Ishikawa (cell line): ENCODE data around the gene ATG7.

Experiments
- CEBPB ChIP-seq: IDR thresholded peaks from 2 replicates; pipeline ENCODE4 v1.6.1; 2012
- CREB1 ChIP-seq: IDR thresholded peaks from 2 replicates; pipeline ENCODE4 v1.6.1; 2012; ENCODE audit warnings: low read depth
- EGR1 ChIP-seq: IDR thresholded peaks from 2 replicates; pipeline ENCODE4 v1.6.1; 2012
- EP300 ChIP-seq: IDR thresholded peaks from 2 replicates; pipeline ENCODE4 v1.6.1; 2012; ENCODE audit warnings: borderline replicate concordance
- FOXM1 ChIP-seq: IDR thresholded peaks from 2 replicates; pipeline ENCODE4 v1.6.1; 2012; ENCODE audit warnings: low read depth, borderline replicate concordance
- MAX ChIP-seq: IDR thresholded peaks from 2 replicates; pipeline ENCODE4 v1.6.1; 2012
- NFIC ChIP-seq: IDR thresholded peaks from 2 replicates; pipeline ENCODE4 v1.6.1; 2012
- RAD21 ChIP-seq: IDR thresholded peaks from 2 replicates; pipeline ENCODE4 v1.6.1; 2012; ENCODE audit warnings: low read depth
- REST ChIP-seq: IDR thresholded peaks from 2 replicates; pipeline ENCODE4 v1.6.1; 2012; ENCODE audit warnings: low read depth, mild to moderate bottlenecking
- TAF1 ChIP-seq: IDR thresholded peaks from 2 replicates; pipeline ENCODE4 v1.6.1; 2012; ENCODE audit warnings: low read depth, mild to moderate bottlenecking
- TCF12 ChIP-seq: IDR thresholded peaks from 2 replicates; pipeline ENCODE4 v1.6.1; 2012; ENCODE audit warnings: low read depth
- TEAD4 ChIP-seq: IDR thresholded peaks from 2 replicates; pipeline ENCODE4 v1.6.1; 2012
- USF1 ChIP-seq: IDR thresholded peaks from 2 replicates; pipeline ENCODE4 v1.6.1; 2012
- YY1 ChIP-seq: IDR thresholded peaks from 2 replicates; pipeline ENCODE4 v1.6.1; 2012; ENCODE audit warnings: low read depth
- ZBTB7A ChIP-seq: IDR thresholded peaks from 2 replicates; pipeline ENCODE4 v1.6.1; 2012; ENCODE audit warnings: low read depth

Gene ATG7

GRCh38 chr3:11508346-11509172, 236.4 kb downstream of the ATG7 start:
- TF ChIP-seq NFIC (no peak), TCF12 (no peak), USF1 (no peak), RAD21 (no peak), ZBTB7A (no peak), REST (no peak)

GRCh38 chr3:11509173-11510000, 237.2 kb downstream of the ATG7 start:
- TF ChIP-seq ZBTB7A (no peak), YY1 (no peak), MAX (peak; percentile 41; the same call in 1 of the 2 replicates), TAF1 (no peak), USF1 (peak; percentile 57; the same call in 1 of the 2 replicates)

GRCh38 chr3:11510001-11510340, 237.8 kb downstream of the ATG7 start:
- TF ChIP-seq FOXM1: no peak
- no peak for TF ChIP-seq REST
- no peak for TF ChIP-seq TAF1
- TF ChIP-seq USF1: no peak
- no peak for TF ChIP-seq TEAD4
- TF ChIP-seq YY1: no peak
- no peak for TF ChIP-seq RAD21
- TF ChIP-seq MAX: no peak
- TF ChIP-seq EGR1: no peak
- TF ChIP-seq CREB1: no peak
- TF ChIP-seq ZBTB7A: no peak

GRCh38 chr3:11510356-11510755, 238.2 kb downstream of the ATG7 start:
- TF ChIP-seq NFIC (no peak), FOXM1 (no peak)

- TF ChIP-seq CREB1: no peak
- TF ChIP-seq TCF12: no peak
- TF ChIP-seq RAD21: no peak
- no peak for TF ChIP-seq EP300
- no peak for TF ChIP-seq CEBPB
- TF ChIP-seq NFIC: no peak
- TF ChIP-seq ZBTB7A: no peak
- no peak for TF ChIP-seq USF1
- no peak for TF ChIP-seq REST
- TF ChIP-seq MAX: no peak
- no peak for TF ChIP-seq TAF1
- TF ChIP-seq TEAD4: no peak
- TF ChIP-seq FOXM1: no peak
- no peak for TF ChIP-seq YY1
Observed at GRCh38 chr3:11513817-11514135, 241.6 kb downstream of the ATG7 start.
